ENCODE measurements around the gene GDI1.

The GDI1 gene

DNA sequence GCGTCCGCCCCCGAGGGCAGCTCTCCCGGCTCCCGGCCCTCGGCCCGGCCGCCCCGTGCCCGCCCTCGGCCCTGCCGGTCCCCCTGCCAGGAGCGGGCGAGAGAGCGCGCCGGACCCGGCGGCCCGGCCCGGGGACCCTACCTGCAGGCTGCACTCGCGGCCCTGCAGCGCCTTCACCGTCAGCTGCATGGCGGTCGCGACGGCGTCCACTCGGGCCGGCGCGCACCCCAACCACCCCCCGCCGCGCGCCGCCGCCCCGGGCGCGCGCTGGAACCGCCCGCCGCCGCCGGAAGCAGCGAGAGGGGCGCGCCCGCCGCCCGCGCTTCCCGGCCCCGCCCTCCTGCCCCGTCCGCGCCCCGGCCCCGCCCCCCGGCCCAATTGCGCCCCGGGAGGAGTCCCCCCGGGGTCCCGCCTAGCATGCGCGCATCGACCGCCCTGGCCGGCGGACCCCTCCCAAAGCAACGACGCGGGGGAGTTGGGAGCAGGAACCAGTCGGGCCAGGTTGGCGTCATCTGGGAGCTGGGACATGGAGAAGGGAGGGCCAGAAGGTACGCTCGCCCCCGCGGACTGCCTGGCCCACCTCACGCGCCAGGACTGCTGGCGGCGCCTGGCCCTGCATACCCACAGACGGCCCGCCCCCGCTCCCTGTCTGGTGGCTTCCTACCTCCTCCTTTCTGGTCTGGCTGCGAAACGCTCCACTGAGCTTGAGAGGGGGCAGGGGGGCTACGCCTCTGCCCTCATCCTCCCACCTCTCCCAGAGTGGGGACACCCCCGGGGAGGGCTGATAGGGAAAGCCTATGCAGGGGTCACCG lies 49.6 kb downstream of the GDI1 start, which contains the start of gene UBL4A (continued):
- TF ChIP-seq, protein P1, sequence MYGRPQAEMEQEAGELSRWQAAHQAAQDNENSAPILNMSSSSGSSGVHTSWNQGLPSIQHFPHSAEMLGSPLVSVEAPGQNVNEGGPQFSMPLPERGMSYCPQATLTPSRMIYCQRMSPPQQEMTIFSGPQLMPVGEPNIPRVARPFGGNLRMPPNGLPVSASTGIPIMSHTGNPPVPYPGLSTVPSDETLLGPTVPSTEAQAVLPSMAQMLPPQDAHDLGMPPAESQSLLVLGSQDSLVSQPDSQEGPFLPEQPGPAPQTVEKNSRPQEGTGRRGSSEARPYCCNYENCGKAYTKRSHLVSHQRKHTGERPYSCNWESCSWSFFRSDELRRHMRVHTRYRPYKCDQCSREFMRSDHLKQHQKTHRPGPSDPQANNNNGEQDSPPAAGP (tag by site-specific recombination; IDR thresholded peaks at IDR 0.05) = peak; percentile 83
- TF ChIP-seq ZNF561 (tag by site-specific recombination; IDR thresholded peaks at IDR 0.05; ENCODE audit: borderline replicate concordance) = no peak
- no peak for TF ChIP-seq HOXA7 (CRISPR knock-in tag; IDR thresholded peaks at IDR 0.05; ENCODE audit: borderline replicate concordance)
- peak; percentile 96 for TF ChIP-seq GLIS1 (tag by site-specific recombination; IDR thresholded peaks at IDR 0.05)
- TF ChIP-seq, protein P2, sequence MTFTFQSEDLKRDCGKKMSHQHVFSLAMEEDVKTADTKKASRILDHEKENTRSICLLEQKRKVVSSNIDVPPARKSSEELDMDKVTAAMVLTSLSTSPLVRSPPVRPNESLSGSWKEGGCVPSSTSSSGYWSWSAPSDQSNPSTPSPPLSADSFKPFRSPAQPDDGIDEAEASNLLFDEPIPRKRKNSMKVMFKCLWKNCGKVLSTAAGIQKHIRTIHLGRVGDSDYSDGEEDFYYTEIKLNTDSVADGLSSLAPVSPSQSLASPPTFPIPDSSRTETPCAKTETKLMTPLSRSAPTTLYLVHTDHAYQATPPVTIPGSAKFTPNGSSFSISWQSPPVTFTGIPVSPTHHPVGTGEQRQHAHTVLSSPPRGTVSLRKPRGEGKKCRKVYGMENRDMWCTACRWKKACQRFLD (tag by site-specific recombination; IDR thresholded peaks at IDR 0.05) = no peak
- TF ChIP-seq ZNF350 (tag by site-specific recombination; IDR thresholded peaks at IDR 0.05) = no peak
- TF ChIP-seq, protein P3, sequence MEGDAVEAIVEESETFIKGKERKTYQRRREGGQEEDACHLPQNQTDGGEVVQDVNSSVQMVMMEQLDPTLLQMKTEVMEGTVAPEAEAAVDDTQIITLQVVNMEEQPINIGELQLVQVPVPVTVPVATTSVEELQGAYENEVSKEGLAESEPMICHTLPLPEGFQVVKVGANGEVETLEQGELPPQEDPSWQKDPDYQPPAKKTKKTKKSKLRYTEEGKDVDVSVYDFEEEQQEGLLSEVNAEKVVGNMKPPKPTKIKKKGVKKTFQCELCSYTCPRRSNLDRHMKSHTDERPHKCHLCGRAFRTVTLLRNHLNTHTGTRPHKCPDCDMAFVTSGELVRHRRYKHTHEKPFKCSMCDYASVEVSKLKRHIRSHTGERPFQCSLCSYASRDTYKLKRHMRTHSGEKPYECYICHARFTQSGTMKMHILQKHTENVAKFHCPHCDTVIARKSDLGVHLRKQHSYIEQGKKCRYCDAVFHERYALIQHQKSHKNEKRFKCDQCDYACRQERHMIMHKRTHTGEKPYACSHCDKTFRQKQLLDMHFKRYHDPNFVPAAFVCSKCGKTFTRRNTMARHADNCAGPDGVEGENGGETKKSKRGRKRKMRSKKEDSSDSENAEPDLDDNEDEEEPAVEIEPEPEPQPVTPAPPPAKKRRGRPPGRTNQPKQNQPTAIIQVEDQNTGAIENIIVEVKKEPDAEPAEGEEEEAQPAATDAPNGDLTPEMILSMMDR (tag by site-specific recombination; IDR thresholded peaks at IDR 0.05) = no peak
- peak; percentile 40; the same call in 1 of the 2 replicates for TF ChIP-seq ZNF600 (tag by site-specific recombination; IDR thresholded peaks at IDR 0.05)
- TF ChIP-seq KLF1 (tag by site-specific recombination; IDR thresholded peaks at IDR 0.05) = peak; percentile 92
- no peak for TF ChIP-seq ZNF311 (tag by site-specific recombination; IDR thresholded peaks at IDR 0.05; ENCODE audit: borderline replicate concordance)
- no peak for TF ChIP-seq ZNF211 (tag by site-specific recombination; IDR thresholded peaks at IDR 0.05; ENCODE audit: low read depth)
- TF ChIP-seq BCL11A (tag by site-specific recombination; IDR thresholded peaks at IDR 0.05; ENCODE audit: low read depth) = no peak
- TF ChIP-seq ZIC2 (tag by site-specific recombination; IDR thresholded peaks at IDR 0.05) = peak; percentile 71
- TF ChIP-seq, protein P4, sequence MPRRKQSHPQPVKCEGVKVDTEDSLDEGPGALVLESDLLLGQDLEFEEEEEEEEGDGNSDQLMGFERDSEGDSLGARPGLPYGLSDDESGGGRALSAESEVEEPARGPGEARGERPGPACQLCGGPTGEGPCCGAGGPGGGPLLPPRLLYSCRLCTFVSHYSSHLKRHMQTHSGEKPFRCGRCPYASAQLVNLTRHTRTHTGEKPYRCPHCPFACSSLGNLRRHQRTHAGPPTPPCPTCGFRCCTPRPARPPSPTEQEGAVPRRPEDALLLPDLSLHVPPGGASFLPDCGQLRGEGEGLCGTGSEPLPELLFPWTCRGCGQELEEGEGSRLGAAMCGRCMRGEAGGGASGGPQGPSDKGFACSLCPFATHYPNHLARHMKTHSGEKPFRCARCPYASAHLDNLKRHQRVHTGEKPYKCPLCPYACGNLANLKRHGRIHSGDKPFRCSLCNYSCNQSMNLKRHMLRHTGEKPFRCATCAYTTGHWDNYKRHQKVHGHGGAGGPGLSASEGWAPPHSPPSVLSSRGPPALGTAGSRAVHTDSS (tag by site-specific recombination; IDR thresholded peaks at IDR 0.05) = no peak
- TF ChIP-seq ZBTB8A (tag by site-specific recombination; IDR thresholded peaks at IDR 0.05) = 0 out of 2 replicates have a peak, but pooled peaks have one; percentile 9
- TF ChIP-seq ZNF221 (tag by site-specific recombination; IDR thresholded peaks at IDR 0.05; ENCODE audit: borderline replicate concordance) = no peak
- TF ChIP-seq BCL11B (tag by site-specific recombination; IDR thresholded peaks at IDR 0.05; ENCODE audit: low read depth) = peak; percentile 31; the same call in 1 of the 2 replicates
- TF ChIP-seq ZNF670 (tag by site-specific recombination; IDR thresholded peaks at IDR 0.05; ENCODE audit: low read depth) = no peak
- TF ChIP-seq ZNF658 (tag by site-specific recombination; IDR thresholded peaks at IDR 0.05) = no peak
- no peak for TF ChIP-seq SALL2 (tag by site-specific recombination; IDR thresholded peaks at IDR 0.05; ENCODE audit: borderline replicate concordance)
- TF ChIP-seq, protein P5, sequence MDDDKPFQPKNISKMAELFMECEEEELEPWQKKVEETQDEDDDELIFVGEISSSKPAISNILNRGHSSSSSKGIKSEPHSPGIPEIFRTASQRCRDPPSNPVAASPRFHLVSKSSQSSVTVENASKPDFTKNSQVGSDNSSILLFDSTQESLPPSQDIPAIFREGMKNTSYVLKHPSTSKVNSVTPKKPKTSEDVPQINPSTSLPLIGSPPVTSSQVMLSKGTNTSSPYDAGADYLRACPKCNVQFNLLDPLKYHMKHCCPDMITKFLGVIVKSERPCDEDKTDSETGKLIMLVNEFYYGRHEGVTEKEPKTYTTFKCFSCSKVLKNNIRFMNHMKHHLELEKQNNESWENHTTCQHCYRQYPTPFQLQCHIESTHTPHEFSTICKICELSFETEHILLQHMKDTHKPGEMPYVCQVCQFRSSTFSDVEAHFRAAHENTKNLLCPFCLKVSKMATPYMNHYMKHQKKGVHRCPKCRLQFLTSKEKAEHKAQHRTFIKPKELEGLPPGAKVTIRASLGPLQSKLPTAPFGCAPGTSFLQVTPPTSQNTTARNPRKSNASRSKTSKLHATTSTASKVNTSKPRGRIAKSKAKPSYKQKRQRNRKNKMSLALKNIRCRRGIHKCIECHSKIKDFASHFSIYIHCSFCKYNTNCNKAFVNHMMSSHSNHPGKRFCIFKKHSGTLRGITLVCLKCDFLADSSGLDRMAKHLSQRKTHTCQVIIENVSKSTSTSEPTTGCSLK (tag by site-specific recombination; IDR thresholded peaks at IDR 0.05) = no peak
- TF ChIP-seq ZNF174 (tag by site-specific recombination; IDR thresholded peaks at IDR 0.05) = no peak
- no peak for TF ChIP-seq ZNF610 (tag by site-specific recombination; IDR thresholded peaks at IDR 0.05; ENCODE audit: borderline replicate concordance)
- no peak for TF ChIP-seq ZNF768 (tag by site-specific recombination; IDR thresholded peaks at IDR 0.05)
- TF ChIP-seq, protein P6, sequence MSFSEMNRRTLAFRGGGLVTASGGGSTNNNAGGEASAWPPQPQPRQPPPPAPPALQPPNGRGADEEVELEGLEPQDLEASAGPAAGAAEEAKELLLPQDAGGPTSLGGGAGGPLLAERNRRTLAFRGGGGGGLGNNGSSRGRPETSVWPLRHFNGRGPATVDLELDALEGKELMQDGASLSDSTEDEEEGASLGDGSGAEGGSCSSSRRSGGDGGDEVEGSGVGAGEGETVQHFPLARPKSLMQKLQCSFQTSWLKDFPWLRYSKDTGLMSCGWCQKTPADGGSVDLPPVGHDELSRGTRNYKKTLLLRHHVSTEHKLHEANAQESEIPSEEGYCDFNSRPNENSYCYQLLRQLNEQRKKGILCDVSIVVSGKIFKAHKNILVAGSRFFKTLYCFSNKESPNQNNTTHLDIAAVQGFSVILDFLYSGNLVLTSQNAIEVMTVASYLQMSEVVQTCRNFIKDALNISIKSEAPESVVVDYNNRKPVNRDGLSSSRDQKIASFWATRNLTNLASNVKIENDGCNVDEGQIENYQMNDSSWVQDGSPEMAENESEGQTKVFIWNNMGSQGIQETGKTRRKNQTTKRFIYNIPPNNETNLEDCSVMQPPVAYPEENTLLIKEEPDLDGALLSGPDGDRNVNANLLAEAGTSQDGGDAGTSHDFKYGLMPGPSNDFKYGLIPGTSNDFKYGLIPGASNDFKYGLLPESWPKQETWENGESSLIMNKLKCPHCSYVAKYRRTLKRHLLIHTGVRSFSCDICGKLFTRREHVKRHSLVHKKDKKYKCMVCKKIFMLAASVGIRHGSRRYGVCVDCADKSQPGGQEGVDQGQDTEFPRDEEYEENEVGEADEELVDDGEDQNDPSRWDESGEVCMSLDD (tag by site-specific recombination; IDR thresholded peaks at IDR 0.05) = peak; percentile 77
- TF ChIP-seq ZNF214 (tag by site-specific recombination; IDR thresholded peaks at IDR 0.05; ENCODE audit: borderline replicate concordance) = no peak
- TF ChIP-seq ZBTB7A (tag by site-specific recombination; IDR thresholded peaks at IDR 0.05; ENCODE audit: low read depth) = 0 out of 2 replicates have a peak, but pooled peaks have one; percentile 20
- TF ChIP-seq ZBTB21 (tag by site-specific recombination; IDR thresholded peaks at IDR 0.05) = no peak
- TF ChIP-seq SP7 (tag by site-specific recombination; IDR thresholded peaks at IDR 0.05) = peak; percentile 71
- no peak for TF ChIP-seq ZNF548 (tag by site-specific recombination; IDR thresholded peaks at IDR 0.05)

All from HEK293 (cell line).